ENCODE measurements around the gene EMC8. TPM values are rescaled to one million over a fixed set of nuclear protein-coding genes. Genes with fewer than 3 reads are reported as not detected.

Gene EMC8
- total and polyA plus RNA-seq, 2 of the 8 experiments (the other 6 are each of a cell fraction or from before 2014, with no cell fraction given), result 52.2 to 69.7 TPM

GRCh38 chr16:85765211-85765610, 34.1 kb downstream of the EMC8 start:
- H2BK12ac ChIP-seq (ENCODE audit: low read depth, low read length), result no peak overlapping the region
- POLR2A ChIA-PET (ENCODE audit: partially characterized antibody), result interaction anchor here (0.6 to 1.5 kb wide), 3 partner anchors 12 to 29 kb away, joined by 3 to 4 read pairs (median 3); no protein-coding TSS in a partner anchor
- no peak for FAIRE-seq

More at GRCh38 chr16:85765211-85765610, 34.1 kb downstream of the EMC8 start:
- Histone ChIP-seq H3K4ac (replicated peaks; ENCODE audit: insufficient read length, low read depth, low read length) (no peak overlapping the region), H3K79me2 (ENCODE audit: control insufficient read depth in 1 of 2, insufficient read depth in 2 of 2, low read length in 2 of 2) (no peaks in the 10 kb centered on the region), H2BK120ac (replicated peaks; ENCODE audit: low read depth, low read length) (no peak overlapping the region), H3K23me2 (ENCODE audit: low read depth, low read length) (no peaks in the 10 kb centered on the region), H2AK5ac (ENCODE audit: low read depth, low read length) (no peak overlapping the region), H3K27me3 (replicated peaks in 1 of 4; ENCODE audit: control insufficient read depth in 3 of 4, extremely low read depth in 1 of 4, insufficient read depth in 3 of 4, low read length in 3 of 4) (peaks cover 0 to 2% (median 0%) of the 10 kb centered on the region in 4 experiments; a peak in 1 of 7 replicates), H3K79me1 (ENCODE audit: low read depth, low read length) (peaks cover 3% of the 10 kb centered on the region; the same call in 1 of the 2 replicates), H3K23ac (ENCODE audit: insufficient read length) (no peak overlapping the region), H3K56ac (replicated peaks; ENCODE audit: insufficient read length, low read depth, low read length) (no peak overlapping the region), H3K36me3 (ENCODE audit: control insufficient read depth in 2 of 4, insufficient read depth in 4 of 4, low read length in 3 of 4) (no peaks in the 10 kb centered on the region), H3K14ac (ENCODE audit: insufficient read length) (no peak overlapping the region), H2BK5ac (ENCODE audit: low read depth, low read length) (no peak overlapping the region), H3K4me1 (replicated peaks in 1 of 4; ENCODE audit: control insufficient read depth in 3 of 4, insufficient read depth in 4 of 4, low read length in 3 of 4) (peaks cover 0 to 20% (median 10%) of the 10 kb centered on the region in 4 experiments; a peak in 5 of 7 replicates), H4K8ac (ENCODE audit: extremely low read depth, insufficient read depth, low read length) (no peak overlapping the region), H3K9me3 (ENCODE audit: insufficient read depth in 2 of 2, low read depth in 1 of 2, low read length in 1 of 2) (no peaks in the 10 kb centered on the region), H4K20me1 (replicated peaks in 1 of 2; ENCODE audit: control insufficient read depth in 1 of 2, insufficient read depth in 2 of 2, low read length in 2 of 2) (no peaks in the 10 kb centered on the region), H3K4me3 (ENCODE audit: extremely low read depth in 1 of 4, insufficient read depth in 2 of 4, low read depth in 3 of 4, low read length in 4 of 4) (no peak overlapping the region), H3K27ac (ENCODE audit: low read depth, low read length) (no peak overlapping the region), H3K4me2 (ENCODE audit: insufficient read depth in 1 of 2, low read depth in 2 of 2, low read length in 2 of 2) (no peak overlapping the region), H4K5ac (ENCODE audit: insufficient read length, low read depth, low read length) (no peak overlapping the region), H2AFZ (ENCODE audit: low read length) (no peak overlapping the region), H3K9ac (replicated peaks in 1 of 4; ENCODE audit: extremely low read depth in 1 of 4, low read depth in 3 of 4, low read length in 3 of 4) (no peak overlapping the region), H3K18ac (ENCODE audit: extremely low read depth, low read length) (no peak overlapping the region), H2BK15ac (ENCODE audit: low read length) (no peak overlapping the region), H4K91ac (replicated peaks; ENCODE audit: insufficient read length, low read length) (no peak overlapping the region), H2BK20ac (ENCODE audit: low read length) (no peak overlapping the region)
- no peak for DNase-seq (ENCODE audit: low read depth in 1 of 2, low spot score in 2 of 2)
- CTCF ChIA-PET (ENCODE audit: partially characterized antibody), result interaction anchor here (0.6 to 1.4 kb wide), 3 partner anchors 11 to 466 kb away, joined by 3 read pairs; no protein-coding TSS in a partner anchor
- 90% methylated on average over 8 of the region's 8 CpGs; no CpG with 5 or more reads in 1 of the 2 experiments for WGBS, 2 experiments (ENCODE audit: extremely low coverage in 1 of 2, insufficient coverage in 1 of 2, insufficient read length in 1 of 2, insufficient replicate concordance in 2 of 2, low coverage in 1 of 2, low lambda C conversion rate in 2 of 2, missing lambda C conversion rate in 1 of 2)
- TF ChIP-seq FOSL1 (IDR thresholded peaks at IDR 0.05; ENCODE audit: insufficient read depth, low read depth, low read length), result no peak
- no peak for TF ChIP-seq BACH1 (IDR thresholded peaks at IDR 0.05; ENCODE audit: low read length)
- no peak for TF ChIP-seq HDAC6 (IDR thresholded peaks at IDR 0.05; ENCODE audit: low read depth, low read length)
- TF ChIP-seq BCL11A (IDR thresholded peaks at IDR 0.05; ENCODE audit: low read depth in 2 of 2, low read length in 2 of 2), result no peak
- no peak for TF ChIP-seq SIX5 (IDR thresholded peaks at IDR 0.05; ENCODE audit: low read depth, low read length)

Data from H1 (cell line).